HepG2 (cell line): ENCODE results near the gene ROMO1.

Experiments
- CHD2 ChIP-seq: IDR thresholded peaks from 2 replicates; pipeline ENCODE4 v1.6.1; 2011; ENCODE audit warnings: low read depth, low read length, improper control_type of control experiment
- JUNB ChIP-seq: sonication (generic); formaldehyde crosslinking; IDR thresholded peaks from 2 replicates; pipeline ENCODE4 v1.8.0; 2022; ENCODE audit warnings: missing genetic modification reagents, mild to moderate bottlenecking, borderline replicate concordance
- KLF15 ChIP-seq: sonication (generic); formaldehyde crosslinking; IDR thresholded peaks from 2 replicates; pipeline ENCODE4 v1.8.1; 2023; ENCODE audit warnings: borderline replicate concordance, mild to moderate bottlenecking, inconsistent platforms, missing genetic modification reagents, mixed read lengths
- MAFG ChIP-seq: sonication (generic); formaldehyde crosslinking; IDR thresholded peaks from 2 replicates; pipeline ENCODE4 v1.5.1; 2020; ENCODE audit warnings: mild to moderate bottlenecking, missing genetic modification reagents
- MXI1 ChIP-seq: IDR thresholded peaks from 3 replicates; pipeline ENCODE4 v1.6.1; 2012; ENCODE audit warnings: low read depth, low read length, inconsistent platforms, borderline replicate concordance
- PRMT3 ChIP-seq: sonication (generic); formaldehyde crosslinking; IDR thresholded peaks from 2 replicates; pipeline ENCODE4 v1.8.1; 2022; ENCODE audit warnings: low read depth, mild to moderate bottlenecking, moderate library complexity, missing genetic modification reagents, borderline replicate concordance
- ZNF326 ChIP-seq: sonication (generic); formaldehyde crosslinking; IDR thresholded peaks from 2 replicates; pipeline ENCODE4 v1.4.0; 2020; ENCODE audit warnings: missing genetic modification reagents, borderline replicate concordance
- TF ChIP-seq, protein P1 (sequence below): sonication (generic); formaldehyde crosslinking; IDR thresholded peaks from 2 replicates; pipeline ENCODE4 v1.5.0; 2020; ENCODE audit warnings: mild to moderate bottlenecking, missing genetic modification reagents, moderate library complexity
- TF ChIP-seq, protein P2 (sequence below), 2 experiments: sonication (generic) in 1 of 2; formaldehyde crosslinking in 1 of 2; IDR thresholded peaks; 2 replicates each; pipeline versions ENCODE4 v1.5.1 to v1.6.1; 2011 to 2020; ENCODE audit warnings: borderline replicate concordance in 1 of 2, low read depth in 1 of 2, low read length in 1 of 2, mild to moderate bottlenecking in 1 of 2, missing genetic modification reagents in 1 of 2, moderate library complexity in 1 of 2

DNA sequence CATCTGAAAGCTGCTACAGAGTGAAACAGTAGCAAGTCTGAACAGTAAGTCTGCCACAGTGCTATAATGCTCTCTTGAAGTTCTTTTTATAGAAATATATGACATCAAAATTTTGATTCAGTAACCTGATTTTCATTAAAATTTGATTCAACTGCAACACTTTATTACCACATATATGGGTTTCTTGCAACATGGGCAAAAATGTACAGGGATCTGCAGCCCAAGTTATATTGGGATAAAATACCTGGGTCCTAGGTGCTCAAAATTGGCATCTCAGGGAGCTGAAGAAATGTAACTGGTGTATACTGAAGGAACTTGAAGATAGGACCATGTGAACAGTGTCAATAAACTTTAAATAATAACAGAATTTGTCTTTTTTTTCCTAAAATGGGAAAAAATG lies 10.8 kb downstream of the ROMO1 start:
- no peak for TF ChIP-seq CHD2
- TF ChIP-seq, protein P1, sequence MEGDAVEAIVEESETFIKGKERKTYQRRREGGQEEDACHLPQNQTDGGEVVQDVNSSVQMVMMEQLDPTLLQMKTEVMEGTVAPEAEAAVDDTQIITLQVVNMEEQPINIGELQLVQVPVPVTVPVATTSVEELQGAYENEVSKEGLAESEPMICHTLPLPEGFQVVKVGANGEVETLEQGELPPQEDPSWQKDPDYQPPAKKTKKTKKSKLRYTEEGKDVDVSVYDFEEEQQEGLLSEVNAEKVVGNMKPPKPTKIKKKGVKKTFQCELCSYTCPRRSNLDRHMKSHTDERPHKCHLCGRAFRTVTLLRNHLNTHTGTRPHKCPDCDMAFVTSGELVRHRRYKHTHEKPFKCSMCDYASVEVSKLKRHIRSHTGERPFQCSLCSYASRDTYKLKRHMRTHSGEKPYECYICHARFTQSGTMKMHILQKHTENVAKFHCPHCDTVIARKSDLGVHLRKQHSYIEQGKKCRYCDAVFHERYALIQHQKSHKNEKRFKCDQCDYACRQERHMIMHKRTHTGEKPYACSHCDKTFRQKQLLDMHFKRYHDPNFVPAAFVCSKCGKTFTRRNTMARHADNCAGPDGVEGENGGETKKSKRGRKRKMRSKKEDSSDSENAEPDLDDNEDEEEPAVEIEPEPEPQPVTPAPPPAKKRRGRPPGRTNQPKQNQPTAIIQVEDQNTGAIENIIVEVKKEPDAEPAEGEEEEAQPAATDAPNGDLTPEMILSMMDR (CRISPR knock-in tag) = no peak
- no peak for TF ChIP-seq ZNF326 (CRISPR knock-in tag)
- no peak for TF ChIP-seq PRMT3 (CRISPR knock-in tag)
- TF ChIP-seq MAFG (CRISPR knock-in tag) = no peak
- TF ChIP-seq, protein P2, sequence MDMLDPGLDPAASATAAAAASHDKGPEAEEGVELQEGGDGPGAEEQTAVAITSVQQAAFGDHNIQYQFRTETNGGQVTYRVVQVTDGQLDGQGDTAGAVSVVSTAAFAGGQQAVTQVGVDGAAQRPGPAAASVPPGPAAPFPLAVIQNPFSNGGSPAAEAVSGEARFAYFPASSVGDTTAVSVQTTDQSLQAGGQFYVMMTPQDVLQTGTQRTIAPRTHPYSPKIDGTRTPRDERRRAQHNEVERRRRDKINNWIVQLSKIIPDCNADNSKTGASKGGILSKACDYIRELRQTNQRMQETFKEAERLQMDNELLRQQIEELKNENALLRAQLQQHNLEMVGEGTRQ (IDR thresholded peaks at IDR 0.05; ENCODE audit: low read depth, low read length) = no peak
- TF ChIP-seq, protein P2 (CRISPR knock-in tag; IDR thresholded peaks at IDR 0.05; ENCODE audit: borderline replicate concordance) = no peak
- no peak for TF ChIP-seq MXI1
- no peak for TF ChIP-seq JUNB (CRISPR knock-in tag)
- no peak for TF ChIP-seq KLF15
